Activated B cell treated with CpG ODN at 0.5 μM for 24 hours (primary cell): Measurements from ENCODE around the gene ASB11. TPM values are rescaled to one million over a fixed set of nuclear protein-coding genes. Genes with fewer than 3 reads are reported as not detected.

ENCODE experiments used
- ATAC-seq: fragments of 200-7000 bp; cut with Tn5 transposase; one replicate; pipeline ENCODE4 v1.10.0; 2021; ENCODE audit warnings: low read depth, mild to moderate bottlenecking, moderate library complexity
- CTCF ChIA-PET: fragments of 350-600 bp; sonication (Branson Sonifier 250); formaldehyde crosslinking; loops from one replicate; lab custom pipeline; 2021; ENCODE audit warnings: antibody characterized with exemption; lab: Charles Lee
- POLR2A ChIA-PET: fragments of 350-600 bp; sonication (Branson Sonifier 250); formaldehyde crosslinking; loops from one replicate; lab custom pipeline; 2021; ENCODE audit warnings: antibody characterized with exemption; lab: Charles Lee
- DNase-seq: peaks from one replicate; pipeline ENCODE4 v3.0.0; 2022
- H3K27ac Mint-ChIP-seq: one replicate; pipeline ENCODE4 v1.8.0; 2020; ENCODE audit warnings: mixed read lengths
- H3K27me3 Mint-ChIP-seq: one replicate; pipeline ENCODE4 v1.8.0; 2021; ENCODE audit warnings: mixed read lengths
- H3K36me3 Mint-ChIP-seq: one replicate; pipeline ENCODE4 v1.8.0; 2021; ENCODE audit warnings: low read depth, mixed read lengths
- H3K4me1 Mint-ChIP-seq: one replicate; pipeline ENCODE4 v1.8.0; 2021; ENCODE audit warnings: mixed read lengths
- H3K4me3 Mint-ChIP-seq: one replicate; pipeline ENCODE4 v1.8.0; 2020; ENCODE audit warnings: mild to moderate bottlenecking, mixed read lengths
- H3K9me3 Mint-ChIP-seq: one replicate; pipeline ENCODE4 v1.8.0; 2020; ENCODE audit warnings: mixed read lengths
- intact Hi-C: fragments of 100-400 bp; cut with micrococcal nuclease; formaldehyde crosslinking; loops from one replicate; pipeline ENCODE4 v1.15.1; 2024
- total RNA-seq: library from RNA; stranded (reverse); gene quantifications from 2 replicates; pipeline ENCODE4 v1.2.3, GENCODE V29; 2022
- TF ChIP-seq, protein P1 (sequence below): fragments of 200-600 bp; IDR thresholded peaks from one replicate; pipeline ENCODE4 v1.8.0; 2022; ENCODE audit warnings: antibody characterized with exemption, mild to moderate bottlenecking

Gene ASB11
- total RNA-seq, 1 donor from 2014 or later: not detected

DNA sequence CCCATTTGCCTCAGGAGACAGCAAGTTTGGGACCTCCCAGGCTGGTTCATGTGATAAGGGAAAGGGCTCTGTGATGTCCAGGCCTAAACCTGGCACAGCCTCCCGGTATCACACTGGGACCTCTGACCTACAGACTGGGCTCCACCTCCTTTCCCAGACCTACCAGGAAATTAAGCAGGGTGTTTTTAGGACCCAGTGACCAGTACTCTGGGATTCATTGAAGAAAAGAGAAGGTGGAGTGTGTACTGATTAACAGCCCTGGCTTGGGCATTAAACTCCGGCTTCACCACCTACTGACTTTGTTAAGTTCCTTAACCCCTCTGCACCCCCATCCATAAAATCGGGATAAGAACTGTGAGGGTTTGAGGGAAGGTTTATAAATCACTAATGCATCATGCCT, 74.1 kb downstream of the ASB11 start:
- TF ChIP-seq, protein P1, sequence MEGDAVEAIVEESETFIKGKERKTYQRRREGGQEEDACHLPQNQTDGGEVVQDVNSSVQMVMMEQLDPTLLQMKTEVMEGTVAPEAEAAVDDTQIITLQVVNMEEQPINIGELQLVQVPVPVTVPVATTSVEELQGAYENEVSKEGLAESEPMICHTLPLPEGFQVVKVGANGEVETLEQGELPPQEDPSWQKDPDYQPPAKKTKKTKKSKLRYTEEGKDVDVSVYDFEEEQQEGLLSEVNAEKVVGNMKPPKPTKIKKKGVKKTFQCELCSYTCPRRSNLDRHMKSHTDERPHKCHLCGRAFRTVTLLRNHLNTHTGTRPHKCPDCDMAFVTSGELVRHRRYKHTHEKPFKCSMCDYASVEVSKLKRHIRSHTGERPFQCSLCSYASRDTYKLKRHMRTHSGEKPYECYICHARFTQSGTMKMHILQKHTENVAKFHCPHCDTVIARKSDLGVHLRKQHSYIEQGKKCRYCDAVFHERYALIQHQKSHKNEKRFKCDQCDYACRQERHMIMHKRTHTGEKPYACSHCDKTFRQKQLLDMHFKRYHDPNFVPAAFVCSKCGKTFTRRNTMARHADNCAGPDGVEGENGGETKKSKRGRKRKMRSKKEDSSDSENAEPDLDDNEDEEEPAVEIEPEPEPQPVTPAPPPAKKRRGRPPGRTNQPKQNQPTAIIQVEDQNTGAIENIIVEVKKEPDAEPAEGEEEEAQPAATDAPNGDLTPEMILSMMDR: no peak
- POLR2A ChIA-PET: no interaction called here
- CTCF ChIA-PET: no interaction called here
- Mint-ChIP-seq H3K9me3 (no peaks in the 10 kb centered on the region), H3K36me3 (no peaks in the 10 kb centered on the region), H3K27me3 (no peaks in the 10 kb centered on the region), H3K4me1 (no peaks in the 10 kb centered on the region), H3K4me3 (no peak overlapping the region), H3K27ac (no peak overlapping the region)
- no peak for DNase-seq
- no peak for ATAC-seq
- intact Hi-C loops: loop anchor here (10.0 kb wide), 1 partner anchor 1726 kb away; no protein-coding TSS in a partner anchor

DNA sequence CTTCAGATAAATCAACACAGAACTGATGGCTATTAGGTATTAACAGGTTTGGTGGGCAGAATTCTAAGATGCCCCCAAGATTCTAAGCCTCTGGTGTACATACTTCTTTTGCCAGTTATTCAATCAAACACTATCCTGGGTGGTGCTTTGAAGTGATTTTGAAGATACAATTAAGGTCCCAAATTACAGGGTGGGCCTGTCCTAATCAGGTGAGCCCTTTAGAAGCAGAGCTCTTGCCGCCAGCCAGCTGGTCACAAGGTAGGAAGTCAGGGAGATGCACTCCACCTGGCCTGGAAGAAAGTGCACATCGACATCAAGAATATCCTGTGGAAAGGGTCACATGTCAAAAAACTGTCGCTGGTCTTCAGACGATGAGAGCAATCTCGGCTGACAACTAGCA, 75.0 kb downstream of the ASB11 start:
- ChIA-PET POLR2A (no interaction called here), CTCF (no interaction called here)
- H3K27me3 Mint-ChIP-seq: no peaks in the 10 kb centered on the region
- no peaks in the 10 kb centered on the region for H3K36me3 Mint-ChIP-seq
- ATAC-seq (no peak), DNase-seq (no peak)
- no peaks in the 10 kb centered on the region for H3K4me1 Mint-ChIP-seq
- no peaks in the 10 kb centered on the region for H3K9me3 Mint-ChIP-seq
- H3K27ac Mint-ChIP-seq: no peak overlapping the region
- intact Hi-C loops: loop anchor here (10.0 kb wide), 1 partner anchor 1726 kb away; no protein-coding TSS in a partner anchor
- TF ChIP-seq, protein P1: no peak
- H3K4me3 Mint-ChIP-seq: no peak overlapping the region

DNA sequence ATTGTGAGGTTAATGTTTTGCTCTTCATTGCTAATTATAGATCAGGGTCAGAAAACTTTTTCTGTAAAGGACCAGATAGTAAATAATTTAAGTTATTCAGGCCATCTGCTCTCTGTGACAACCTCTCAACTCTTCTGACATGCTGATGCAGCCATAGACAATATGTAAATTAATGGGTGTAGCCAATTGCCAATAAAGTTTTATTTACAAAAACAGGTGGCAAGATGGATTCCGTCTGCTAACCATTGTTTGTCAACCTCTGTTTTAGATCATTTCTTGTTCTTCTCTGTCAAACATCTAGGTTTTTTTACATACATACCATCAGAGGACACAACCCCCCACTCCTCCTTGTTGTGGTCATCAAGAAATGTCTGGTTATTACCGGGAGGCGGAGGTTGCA, 79.3 kb downstream of the ASB11 start:
- Mint-ChIP-seq H3K4me3 (no peak overlapping the region), H3K27ac (no peak overlapping the region), H3K9me3 (no peaks in the 10 kb centered on the region), H3K27me3 (peaks cover 3% of the 10 kb centered on the region), H3K36me3 (no peaks in the 10 kb centered on the region), H3K4me1 (no peaks in the 10 kb centered on the region)
- DNase-seq: no peak
- ChIA-PET CTCF (no interaction called here), POLR2A (no interaction called here)
- intact Hi-C loops: no loop called here
- no peak for ATAC-seq
- TF ChIP-seq, protein P1: no peak

DNA sequence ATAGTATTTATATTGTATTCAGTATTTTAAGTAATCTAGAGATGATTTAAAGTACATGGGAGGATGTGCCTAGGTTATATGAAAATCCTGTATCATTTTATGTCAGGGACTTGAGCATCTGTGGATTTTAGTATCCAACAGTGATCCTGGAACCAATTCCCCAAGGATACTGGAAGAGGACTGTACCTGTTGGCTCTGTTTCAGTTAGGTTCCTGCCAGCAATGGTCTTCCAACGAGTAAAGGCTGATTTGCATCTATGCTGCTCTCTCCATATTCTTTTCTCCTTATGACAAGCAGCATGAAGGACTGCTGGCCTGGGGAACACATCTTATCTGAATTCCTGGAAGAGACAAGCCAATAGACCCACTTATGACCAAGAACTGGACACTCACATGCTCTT, 80.4 kb downstream of the ASB11 start:
- Mint-ChIP-seq H3K27me3 (peaks cover 3% of the 10 kb centered on the region), H3K36me3 (no peaks in the 10 kb centered on the region), H3K4me1 (no peaks in the 10 kb centered on the region), H3K9me3 (no peaks in the 10 kb centered on the region), H3K4me3 (no peak overlapping the region), H3K27ac (no peak overlapping the region)
- DNase-seq (no peak), ATAC-seq (no peak)
- ChIA-PET CTCF (no interaction called here), POLR2A (no interaction called here)
- TF ChIP-seq, protein P1: no peak
- intact Hi-C loops: no loop called here

DNA sequence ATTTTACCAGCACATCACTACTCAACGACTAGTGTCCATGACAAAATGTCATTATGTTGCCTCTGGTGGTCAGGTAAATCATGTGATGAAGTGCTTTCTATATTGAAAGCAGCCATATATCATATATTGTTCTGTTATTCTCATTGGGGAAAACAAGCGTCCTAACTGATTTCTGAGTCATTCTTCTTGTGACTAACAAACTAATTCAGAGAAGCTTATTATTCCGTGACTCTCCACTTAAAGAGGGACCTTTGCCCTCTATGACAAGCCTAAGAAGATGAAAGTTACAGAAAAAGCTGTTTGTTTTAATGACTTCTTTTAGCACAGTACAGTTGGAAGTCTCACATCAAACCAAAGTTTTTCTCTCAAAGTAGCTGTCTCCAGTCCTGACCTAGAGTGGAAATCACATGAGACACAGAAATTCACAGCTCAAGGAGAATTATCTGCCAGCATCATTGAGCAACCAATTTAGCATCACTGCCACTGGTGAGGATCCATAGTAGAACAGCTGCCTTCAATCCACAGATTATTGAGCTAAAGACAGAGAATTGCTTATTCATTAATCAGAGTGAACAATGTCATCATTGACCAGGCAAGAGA, 81.9 kb downstream of the ASB11 start:
- H3K36me3 Mint-ChIP-seq: no peaks in the 10 kb centered on the region
- TF ChIP-seq, protein P1: no peak
- H3K27me3 Mint-ChIP-seq: peaks cover 3% of the 10 kb centered on the region
- no peak overlapping the region for H3K4me3 Mint-ChIP-seq
- no peaks in the 10 kb centered on the region for H3K9me3 Mint-ChIP-seq
- intact Hi-C loops: no loop called here
- no peaks in the 10 kb centered on the region for H3K4me1 Mint-ChIP-seq
- ATAC-seq: no peak
- DNase-seq: no peak
- H3K27ac Mint-ChIP-seq: no peak overlapping the region
- POLR2A ChIA-PET: no interaction called here
- CTCF ChIA-PET: interaction anchor here (1.1 kb wide), 1 partner anchor 9 kb away, joined by 4 read pairs; no protein-coding TSS in a partner anchor

Other genes with a start within 250 kb of the ASB11 start
- gene ASB9, start 45.6 kb downstream of the ASB11 start, total RNA-seq: not detected in 2 replicates
- 15.7 and 24.9 TPM in 2 replicates for gene PIGA, start 19.9 kb upstream of the ASB11 start, total RNA-seq
- not detected in 2 replicates for gene VEGFD, start 68.8 kb upstream of the ASB11 start, total RNA-seq
- 0.82 and 1.7 TPM in 2 replicates for gene PIR, start 177.7 kb upstream of the ASB11 start, total RNA-seq
- gene BMX, start 185.2 kb upstream of the ASB11 start, total RNA-seq: not detected in 2 replicates